GM21515 (cell line): ENCODE data around the gene BRMS1.
"Not testable (repeated sequence)": the region's sequence is repeated elsewhere in the genome, so short reads cannot be mapped to it uniquely, and the experiment has no call there.

Experiments used
- ATAC-seq: cut with Tn5 transposase; IDR thresholded peaks from one replicate; pipeline ENCODE4 v1.9.1; 2021; ENCODE audit not compliant: unreplicated experiment

Gene BRMS1

DNA sequence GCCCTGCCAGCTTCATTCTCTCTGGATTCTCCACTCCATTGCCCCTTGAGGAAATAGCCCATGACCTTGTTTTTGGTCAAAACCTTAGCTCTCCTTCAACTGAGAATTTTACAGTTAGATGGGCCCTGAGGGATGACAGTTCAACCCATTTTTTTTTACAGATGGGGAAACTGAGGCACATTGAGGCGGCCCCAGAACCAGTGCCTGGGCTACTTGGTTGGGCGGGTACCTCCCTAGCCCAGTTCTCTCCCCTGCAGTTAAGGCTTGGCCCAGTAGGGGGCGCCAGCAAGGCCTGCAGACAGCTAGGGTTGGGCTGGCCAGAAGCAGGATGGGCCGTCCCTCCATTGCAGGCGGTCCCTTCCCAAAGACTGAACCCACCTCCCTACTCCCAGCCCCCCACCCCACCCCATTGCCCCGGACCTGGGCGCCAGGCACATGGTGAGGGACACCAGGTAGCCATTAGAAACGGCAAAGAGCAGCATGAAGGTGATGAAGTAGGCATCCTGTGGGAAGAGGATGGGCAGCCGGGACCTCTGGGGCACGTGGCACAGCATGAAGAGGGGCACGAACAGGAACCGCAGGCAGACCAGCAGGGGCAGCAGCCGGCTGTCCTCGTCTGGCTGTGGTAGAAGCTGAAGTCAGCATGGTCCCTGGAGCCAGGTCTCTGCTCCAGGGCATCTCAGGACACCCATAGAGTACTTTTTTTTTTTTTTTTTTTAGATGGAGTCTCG, 19.1 kb upstream of the BRMS1 start:
- ATAC-seq = no peak

DNA sequence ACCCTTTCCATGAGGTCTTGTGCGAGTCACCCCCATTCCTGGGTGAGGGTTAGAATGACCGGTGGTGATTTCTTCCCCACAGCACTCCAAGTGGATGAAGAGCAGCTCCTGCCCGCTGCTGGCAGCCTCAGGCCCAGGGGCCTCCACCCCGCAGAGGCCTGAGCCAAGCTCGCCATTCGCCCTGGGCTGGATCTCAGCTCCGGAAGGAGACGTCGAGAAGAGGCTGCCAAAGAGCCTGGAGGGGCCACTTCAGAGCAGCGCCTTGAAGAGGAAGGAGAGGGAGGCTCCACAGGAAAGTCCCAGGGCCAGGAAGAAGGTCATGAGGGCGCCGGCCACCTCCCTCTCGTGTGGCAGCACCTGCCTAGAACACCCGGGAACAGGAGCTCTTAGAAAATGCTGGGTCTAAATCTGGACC, 18.3 kb upstream of the BRMS1 start:
- no peak for ATAC-seq

DNA sequence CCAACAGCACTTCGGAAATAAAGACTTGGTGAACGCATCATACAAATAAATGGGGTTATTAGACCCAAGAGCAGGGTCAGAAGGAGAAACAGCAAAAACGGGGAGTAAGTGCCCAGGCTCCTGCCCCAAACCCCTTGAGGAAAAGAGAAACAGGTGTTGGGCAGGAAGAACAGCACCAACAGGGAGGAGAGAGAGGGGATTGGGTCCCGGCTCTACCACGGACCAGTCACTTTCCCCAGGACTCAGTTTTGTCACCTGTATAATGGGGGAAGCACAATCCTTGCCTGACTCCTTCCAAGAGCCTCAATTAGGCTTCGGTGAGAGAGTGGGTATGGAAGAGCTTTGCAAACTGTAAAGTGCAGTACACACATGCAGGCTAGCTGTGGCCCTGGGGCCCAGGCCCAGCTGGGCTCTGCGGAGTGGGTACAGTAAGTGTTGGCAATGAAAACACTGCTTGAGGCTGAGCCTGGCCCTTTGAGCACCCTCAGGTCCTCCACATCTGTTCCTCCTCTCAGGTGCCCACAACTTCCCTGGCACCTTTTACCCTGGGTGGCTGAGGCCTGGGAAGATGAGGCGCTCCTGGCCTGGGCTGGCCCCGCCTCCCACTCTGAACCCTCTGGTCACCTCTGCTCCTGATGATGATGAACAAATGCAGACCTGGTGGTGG, 17.7 kb upstream of the BRMS1 start:
- ATAC-seq = no peak

DNA sequence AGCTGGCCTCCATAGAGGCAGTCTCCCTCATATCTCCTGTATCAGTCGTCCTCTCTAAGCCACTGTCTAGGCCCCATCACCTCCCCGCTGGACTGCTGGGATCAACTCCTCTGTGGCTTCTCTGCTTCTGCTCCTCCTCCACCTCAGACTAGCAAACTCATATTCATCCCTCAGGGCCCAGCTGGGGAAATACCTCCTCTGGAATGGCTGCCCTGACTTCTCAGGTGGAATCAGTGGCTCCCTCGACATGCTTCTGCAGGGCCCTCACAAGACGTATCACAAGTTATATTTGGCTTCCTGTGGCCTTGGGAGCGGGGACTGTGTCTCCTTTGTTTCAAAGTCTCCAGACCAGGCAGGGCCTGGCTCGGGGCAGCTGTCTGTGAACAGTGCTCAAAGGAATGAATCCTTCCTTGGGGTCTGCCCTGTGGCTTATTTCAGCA, 16.6 kb upstream of the BRMS1 start:
- ATAC-seq = no peak

DNA sequence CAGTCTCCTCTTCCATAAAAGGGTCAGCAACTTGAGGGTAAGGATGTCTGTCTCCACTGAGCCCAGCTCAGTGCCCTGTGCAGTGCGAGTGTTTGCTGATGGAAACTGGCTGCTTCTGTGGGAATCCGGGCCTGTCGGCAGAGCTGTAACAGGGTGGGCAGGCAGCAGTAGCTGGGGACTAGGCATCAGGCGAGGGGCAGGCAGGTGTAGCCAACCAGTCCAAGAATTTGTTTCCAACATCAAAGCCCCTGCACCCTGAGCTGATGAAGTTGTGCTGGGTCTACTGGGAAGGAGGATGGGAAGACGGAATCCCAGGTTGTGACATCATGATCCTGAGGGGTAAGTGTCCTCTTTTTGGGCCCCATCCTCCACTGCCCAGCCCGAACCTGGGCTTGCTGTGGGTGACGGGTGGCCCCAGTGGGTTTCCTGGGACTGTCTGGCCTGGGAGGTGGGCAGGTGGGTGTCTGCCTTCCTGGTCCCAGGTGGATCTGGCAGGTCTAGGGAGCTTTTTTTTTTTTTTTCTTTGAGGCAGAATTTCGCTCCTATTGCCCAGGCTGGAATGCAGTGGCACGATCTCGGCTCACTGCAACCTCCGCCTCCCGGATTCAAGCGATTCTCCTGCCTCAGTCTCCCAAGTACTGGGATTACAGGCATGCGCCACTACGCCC, 15.6 kb upstream of the BRMS1 start:
- no peak for ATAC-seq

DNA sequence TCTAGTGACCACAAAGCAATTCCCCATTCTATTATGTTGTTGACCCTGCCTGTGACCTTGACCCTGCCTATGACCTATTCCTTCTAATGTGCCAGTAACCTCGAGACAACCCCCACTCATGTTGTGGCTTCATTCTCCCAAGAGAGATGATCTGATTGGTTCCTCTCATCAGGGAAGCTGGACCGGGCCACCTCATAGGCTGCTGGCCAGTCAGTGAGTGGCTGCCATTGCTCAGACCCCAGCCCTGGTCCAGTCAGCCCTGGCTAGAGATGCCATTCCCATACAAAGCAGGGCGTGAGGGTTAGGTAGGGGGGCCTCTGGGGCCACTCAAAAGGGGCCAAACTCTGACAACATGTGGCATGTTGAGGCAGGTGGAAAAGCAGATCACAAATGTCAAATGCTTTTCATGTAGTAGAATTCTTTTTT, 14.8 kb upstream of the BRMS1 start:
- no peak for ATAC-seq

DNA sequence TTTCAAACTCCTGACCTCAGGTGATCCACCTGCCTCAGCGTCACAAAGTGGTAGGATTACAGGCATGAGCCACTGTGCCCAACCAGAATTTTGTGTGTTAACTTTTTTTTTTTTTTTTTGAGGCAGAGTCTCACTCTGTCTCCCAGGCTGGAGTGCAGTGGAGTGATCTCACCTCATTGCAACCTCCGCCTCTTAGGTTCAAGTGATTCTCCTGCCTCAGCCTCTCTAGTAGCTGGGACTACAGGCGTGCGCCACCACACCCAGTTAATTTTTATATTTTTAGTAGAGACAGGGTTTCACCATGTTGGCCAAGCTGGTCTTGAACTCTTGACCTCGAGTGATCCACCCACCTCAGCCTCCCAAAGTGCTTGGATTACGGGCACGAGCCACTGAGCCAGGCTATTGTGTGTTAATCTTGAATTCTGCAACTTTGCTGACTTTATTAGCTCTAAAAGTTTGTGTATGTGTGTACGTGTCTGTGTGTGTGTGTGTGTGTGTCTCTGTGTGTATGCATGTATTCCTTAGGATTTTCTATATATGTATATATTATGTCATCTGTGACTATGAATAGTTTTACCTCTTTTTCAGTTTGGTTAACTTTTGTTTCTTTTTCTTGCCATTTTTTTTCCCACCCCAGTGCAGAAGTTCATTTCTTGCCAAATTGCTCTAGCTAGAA, 5.8 kb upstream of the BRMS1 start:
- ATAC-seq = not testable (repeated sequence)

DNA sequence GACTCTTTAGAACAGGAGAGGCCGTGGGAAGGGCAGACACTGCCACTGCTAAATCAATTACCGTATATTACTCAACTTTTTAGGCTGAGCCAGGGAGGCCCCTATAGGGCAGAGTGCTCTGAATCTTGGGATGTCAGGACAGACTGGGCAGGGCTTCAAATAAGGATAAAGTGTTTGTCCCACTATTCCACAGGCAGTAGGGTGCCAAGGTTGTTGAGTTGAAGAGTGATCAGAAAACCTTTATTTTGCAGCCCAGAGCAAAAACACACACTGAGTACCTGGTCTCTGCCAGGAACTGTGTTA, 4.1 kb upstream of the BRMS1 start:
- no peak for ATAC-seq

DNA sequence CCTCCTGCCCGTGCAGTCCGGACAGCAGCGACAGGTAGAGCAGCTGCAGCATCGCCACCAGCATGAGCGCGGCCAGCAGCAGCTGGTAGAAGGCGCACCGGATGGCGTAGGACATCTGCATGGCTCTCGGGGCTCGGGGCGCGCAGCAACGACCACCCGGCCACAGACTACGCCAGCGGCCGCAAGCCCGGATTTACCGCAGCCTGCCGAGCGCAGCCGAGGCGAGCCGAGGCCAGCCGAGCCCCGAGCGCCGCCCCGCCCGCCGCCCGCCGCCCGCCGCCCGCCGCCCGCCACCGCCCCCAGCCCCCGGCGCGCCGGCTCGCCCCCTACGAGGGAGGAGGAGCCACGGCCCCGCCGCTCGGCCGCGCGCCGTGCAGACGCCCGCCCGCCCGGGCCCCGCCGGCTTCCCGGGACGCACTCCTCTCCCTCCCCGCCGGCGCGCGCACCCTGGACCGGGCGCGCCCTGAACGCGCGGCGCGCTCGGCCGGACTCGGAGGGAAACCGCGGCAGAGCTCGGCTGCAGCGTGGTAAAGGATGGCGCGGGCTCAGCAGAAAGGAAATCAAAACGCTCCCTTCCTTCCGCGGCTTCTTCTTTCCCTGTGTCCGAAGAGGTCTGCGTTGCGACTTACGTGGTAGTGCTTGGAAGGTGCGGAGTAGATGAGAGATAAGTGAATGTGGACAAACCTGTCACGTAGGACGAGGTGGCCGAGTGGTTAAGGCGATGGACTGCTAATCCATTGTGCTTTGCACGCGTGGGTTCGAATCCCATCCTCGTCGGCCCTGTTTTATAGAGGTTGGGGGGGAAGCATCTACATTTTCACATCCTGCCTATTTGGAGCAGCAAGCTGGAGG, 2.7 kb upstream of the BRMS1 start, which contains the start of gene B4GAT1:
Gene B4GAT1 (minus strand): TSS at position 205 of the 852 bp plus-strand sequence. CDS start 84 bp downstream, at position 121.
- no peak for ATAC-seq

DNA sequence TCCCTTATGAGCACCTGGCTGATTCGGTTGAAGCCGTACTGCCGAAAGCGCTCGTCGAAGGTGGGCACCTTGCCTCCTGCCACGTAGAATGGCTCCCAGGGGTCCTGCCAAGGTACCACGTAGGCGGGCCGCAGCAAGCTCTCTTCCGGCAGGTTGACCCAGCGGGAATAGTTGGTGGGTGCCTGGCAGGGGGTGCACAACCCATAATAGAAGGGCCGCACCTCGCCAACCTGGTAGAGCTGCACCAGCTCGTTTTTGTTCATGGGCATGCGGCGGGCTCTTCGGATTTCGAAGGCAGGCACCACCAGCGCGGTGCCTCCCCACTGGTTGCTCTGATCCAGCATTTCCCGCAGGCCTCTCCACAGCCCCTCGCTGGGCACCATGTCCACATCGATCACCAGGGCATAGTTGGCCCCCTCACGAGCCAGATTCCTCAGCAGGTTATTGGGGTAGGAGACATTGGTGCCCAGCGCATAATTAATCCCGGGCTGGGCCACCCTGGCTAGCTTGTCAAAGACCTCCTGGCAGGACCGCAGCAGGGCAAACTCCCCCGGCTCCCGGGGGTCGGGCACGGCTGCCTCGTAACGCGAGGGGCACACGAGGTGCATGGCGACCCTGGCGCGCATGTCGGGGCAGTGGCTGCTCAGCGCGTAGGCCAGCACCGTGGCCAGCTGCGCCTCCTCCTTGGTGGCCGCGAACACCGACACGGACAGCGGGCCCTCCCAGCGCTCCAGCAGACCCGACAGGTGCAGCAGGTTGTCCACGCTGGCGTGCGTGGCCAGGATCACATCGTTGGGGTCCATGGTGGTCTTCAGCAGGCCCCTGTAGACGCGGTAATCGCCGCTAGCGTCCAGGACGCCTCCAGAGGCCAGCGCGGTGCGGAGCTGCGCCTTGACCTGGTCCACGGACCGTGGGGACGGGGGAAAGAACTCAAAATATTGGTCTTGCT, 1.8 kb upstream of the BRMS1 start:
- ATAC-seq = no peak

DNA sequence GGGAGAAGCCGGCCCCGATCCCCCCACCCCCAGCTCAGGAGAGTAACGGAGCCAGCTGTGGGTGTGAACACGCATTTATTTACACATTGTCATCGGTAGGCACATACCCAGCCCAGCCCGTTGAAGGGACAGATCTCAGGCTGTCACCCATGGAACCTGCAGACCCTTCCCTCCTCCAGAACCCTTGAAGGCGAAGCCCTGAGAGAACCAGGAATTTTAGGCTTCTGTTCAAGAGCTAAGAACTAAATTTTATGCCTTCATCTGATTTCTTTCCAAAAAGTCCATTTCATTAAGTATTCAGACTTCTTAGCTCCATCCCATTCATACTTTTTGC, 379 bp upstream of the BRMS1 start:
- ATAC-seq = peak; percentile 1

DNA sequence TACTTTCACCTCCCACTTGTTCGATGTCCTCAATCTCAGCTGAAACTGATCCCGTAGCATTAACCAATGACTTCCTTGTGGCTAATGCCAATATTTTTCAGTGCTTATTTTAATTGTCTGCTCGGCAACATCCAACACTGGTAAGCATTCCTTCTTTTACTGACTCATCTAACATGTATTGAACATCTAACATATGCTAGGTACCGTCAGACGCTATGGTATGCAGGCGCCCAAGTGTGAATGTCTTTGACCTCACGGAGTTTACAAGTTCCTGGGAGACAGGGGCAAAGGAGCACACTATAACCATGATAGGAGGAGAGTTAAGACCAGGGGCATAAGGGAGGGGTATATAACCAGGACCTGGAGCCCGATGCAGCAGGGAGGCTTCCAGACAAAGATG, 1.7 kb downstream of the BRMS1 start:
- no peak for ATAC-seq

DNA sequence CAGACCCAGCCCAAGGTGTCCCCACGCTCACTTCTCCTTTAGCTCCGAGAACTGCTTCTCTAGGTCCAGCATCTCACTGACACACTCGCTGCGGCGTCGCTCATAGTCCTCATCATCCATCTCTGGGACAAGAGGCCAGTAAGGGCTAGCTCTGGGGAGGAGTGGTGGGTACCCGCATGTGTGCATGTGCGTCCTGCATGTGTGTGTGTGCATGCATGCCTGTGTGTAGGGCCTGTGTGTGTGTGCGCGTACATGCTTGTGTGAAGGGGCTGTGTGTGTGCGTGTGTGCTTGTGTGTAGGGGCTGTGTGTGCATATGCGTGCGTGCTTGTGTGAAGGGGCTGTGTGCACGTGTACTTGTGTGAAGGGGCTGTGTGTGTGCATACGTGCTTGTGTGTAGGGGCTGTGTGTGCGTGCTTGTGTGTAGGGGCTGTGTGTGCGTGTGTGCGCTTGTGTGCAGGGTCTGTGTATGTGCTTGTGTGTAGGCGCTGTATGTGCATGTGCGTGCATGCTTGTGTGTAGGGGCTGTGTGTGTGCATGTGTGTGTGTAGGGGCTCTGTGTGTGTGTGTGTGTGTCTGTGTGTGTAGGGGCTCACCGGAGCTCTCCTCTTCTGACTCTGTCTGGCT, 3.3 kb downstream of the BRMS1 start:
- no peak for ATAC-seq

DNA sequence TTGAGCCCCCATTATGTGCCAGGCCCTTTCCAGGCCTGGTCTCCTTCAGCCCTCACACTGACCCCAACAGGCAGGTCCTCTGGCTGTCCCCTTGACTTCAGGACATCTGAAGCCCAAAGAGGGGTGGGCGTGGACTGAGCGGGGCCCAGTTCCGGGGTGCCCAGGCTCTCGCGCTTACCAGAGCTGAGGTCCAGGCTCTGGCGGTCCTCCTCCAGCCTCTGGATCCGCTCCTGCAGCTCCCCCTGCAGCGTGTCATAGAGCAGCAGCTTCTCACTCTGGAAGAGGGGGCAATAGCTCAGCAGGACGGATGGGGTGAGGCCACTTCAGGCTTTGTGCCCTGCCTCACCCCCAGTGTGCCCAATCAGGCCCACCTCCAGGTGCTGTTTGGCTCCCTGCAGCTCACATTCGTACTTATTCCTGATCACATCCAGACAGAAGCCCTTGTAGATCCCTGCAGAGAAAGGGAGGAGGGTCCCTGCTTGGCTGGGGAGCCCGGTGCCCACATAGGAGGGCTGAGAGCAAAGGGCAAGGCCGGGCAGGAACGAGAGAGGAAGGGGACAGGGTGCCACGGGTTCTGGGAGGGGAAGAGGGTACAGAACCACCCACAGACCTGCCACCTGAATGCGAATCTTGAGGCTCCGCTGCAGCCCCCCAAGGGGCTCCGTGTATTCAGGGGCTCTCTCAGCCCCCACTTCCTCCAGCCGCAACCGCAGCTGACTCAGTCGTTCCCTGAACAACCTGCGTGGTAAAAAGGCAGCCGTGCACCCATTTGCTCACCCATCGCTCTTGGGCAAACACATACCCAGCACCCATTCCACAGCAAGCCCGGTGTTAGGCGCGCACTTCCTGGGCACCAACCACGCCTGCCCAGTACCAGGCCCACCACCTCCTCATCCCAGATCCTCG, 4.1 kb downstream of the BRMS1 start:
- no peak for ATAC-seq

DNA sequence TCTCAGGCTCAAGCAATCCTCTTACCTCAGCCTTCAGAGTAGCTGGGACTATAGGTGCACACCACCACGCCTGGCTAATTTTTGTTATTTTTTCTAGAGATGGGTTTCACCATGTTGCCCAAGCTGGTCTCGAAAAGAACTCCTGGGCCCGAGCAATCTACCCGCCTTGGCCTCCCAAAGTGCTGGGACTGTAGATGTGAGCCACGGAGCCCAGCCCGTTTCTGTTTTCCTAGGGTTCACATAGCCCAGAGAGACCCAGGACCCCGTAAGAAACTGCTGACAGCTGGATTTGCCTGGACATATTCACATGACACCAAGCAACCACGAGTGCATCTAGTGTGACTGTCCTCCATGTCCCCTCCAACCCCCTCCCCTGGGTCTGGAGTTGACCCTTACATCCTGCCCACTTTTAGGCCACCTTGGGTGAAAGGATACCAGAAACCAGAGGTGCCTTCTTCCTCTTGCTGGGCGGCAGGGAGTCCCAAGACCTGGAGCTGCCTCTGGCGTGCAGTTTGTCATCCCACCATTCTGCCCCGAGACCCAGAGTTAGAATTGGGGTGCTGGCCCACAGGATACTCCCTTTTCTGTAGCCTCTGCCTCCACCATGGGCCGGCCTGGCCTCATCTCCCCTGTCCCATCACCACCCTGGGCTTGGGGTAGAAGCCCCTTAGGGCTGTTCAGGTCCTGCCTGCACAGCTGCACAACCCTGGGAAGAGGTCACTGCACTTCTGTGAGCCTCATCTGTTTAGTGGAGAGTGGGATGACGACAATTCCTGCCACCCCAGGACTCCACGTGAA, 5.0 kb downstream of the BRMS1 start:
- no peak for ATAC-seq

DNA sequence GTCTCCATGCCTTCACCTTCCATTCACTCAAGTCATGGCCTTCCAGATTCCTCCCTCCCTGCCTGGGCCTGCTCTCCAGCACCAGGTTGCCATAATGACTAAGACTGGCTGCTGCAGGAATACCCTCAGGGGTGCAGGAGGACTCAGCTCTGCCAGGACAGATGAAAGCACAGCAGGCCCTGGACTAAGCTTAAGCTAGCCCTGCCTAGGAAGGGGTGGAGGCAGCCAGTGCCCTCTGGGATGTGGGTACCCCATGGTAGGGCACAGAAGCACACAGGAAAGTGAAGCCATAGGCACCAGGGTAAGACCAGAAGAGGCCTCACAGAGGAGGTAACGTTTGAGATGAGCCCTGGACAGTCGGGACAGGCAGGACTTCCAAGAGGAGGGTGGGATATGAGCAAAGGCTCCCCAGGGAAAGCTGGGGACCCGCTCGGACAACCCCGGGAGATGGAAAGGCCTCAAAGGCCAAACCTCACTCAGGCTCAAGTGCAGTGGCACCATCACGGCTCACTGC, 5.7 kb downstream of the BRMS1 start:
- ATAC-seq = no peak
